K562 (cell line): ENCODE data around the gene SIRPB1.

Experiments used
- BRD9 ChIP-seq: fragments of 450-650 bp; IDR thresholded peaks from 2 replicates; pipeline ENCODE4 v1.6.1; 2018; ENCODE audit warnings: low read depth; ENCODE audit not compliant: partially characterized antibody
- EZH2 ChIP-seq: IDR thresholded peaks from 2 replicates; pipeline ENCODE4 v1.6.1; 2012; ENCODE audit warnings: low read depth, mild to moderate bottlenecking, inconsistent platforms, low read length, borderline replicate concordance
- SIN3A ChIP-seq, 2 experiments: fragments of 150-350 bp in 1 of 2; IDR thresholded peaks; 2 replicates each; pipeline ENCODE4 v1.6.1; 2011 to 2016; ENCODE audit warnings: borderline replicate concordance in 2 of 2, low read depth in 2 of 2, low read length in 2 of 2, mild to moderate bottlenecking in 2 of 2, moderate library complexity in 2 of 2; ENCODE audit not compliant: control insufficient read depth in 1 of 2
- SMAD1 ChIP-seq: fragments of 150-350 bp; IDR thresholded peaks from 2 replicates; pipeline ENCODE4 v1.6.1; 2014; ENCODE audit warnings: low read length, low read depth; ENCODE audit not compliant: partially characterized antibody
- TAL1 ChIP-seq: fragments of 450-650 bp; IDR thresholded peaks from 2 replicates; pipeline ENCODE4 v1.6.1; 2016; ENCODE audit warnings: mild to moderate bottlenecking
- ZNF274 ChIP-seq: IDR thresholded peaks from 2 replicates; pipeline ENCODE4 v1.6.1; 2011; ENCODE audit warnings: low read depth, mild to moderate bottlenecking, low read length, moderate library complexity, borderline replicate concordance
- TF ChIP-seq, protein P1 (sequence below): fragments of 250-450 bp; sonication (Bioruptor Pico); IDR thresholded peaks from 2 replicates; pipeline ENCODE4 v1.5.0; 2020; ENCODE audit warnings: mild to moderate bottlenecking, borderline replicate concordance

DNA sequence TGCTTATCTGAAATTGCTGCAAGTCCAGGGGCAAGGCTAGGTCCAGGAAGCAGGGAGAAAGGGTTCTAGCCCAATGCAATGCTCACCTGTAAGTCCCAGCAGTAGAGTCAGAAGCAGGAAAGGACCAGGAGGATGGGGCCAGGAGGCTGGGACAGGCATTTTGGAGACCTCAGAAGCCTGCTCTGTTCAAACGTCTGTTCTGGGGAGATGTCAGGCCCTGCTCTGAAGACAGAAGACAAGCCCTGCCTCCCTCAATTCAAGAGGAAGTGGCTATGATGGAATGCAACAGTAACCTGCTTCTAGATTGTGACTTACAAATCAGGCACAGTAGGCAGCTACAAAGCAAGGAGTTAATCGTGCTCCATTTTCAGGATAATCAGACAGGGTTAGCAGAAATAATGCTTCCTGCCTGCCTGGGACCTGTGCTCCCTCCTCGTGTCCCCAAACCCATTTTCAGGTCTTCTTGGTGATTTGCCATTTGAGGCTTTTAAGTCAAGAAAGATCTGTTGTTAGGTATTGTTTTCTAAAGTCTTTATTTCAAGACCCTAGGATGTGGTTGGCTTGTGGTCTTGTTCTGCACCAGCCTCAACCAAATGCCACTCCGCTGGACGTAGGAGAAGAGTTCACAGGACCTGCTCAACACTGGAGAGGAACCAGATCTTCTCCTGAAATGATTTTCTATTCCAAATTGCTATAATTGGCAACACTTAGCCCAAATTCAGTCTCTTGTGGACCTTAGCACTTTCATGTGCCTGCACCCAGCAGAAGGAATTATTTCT lies 37.9 kb upstream of the SIRPB1 start, which contains the start of gene SIRPG:
- TF ChIP-seq ZNF274 (no peak), TAL1 (no peak), SMAD1 (no peak), SIN3A (IDR thresholded peaks at IDR 0.05; ENCODE audit: borderline replicate concordance in 2 of 2, control insufficient read depth in 1 of 2, low read depth in 2 of 2, low read length in 2 of 2) (no peak), BRD9 (no peak), EZH2 (no peak)
- TF ChIP-seq, protein P1, sequence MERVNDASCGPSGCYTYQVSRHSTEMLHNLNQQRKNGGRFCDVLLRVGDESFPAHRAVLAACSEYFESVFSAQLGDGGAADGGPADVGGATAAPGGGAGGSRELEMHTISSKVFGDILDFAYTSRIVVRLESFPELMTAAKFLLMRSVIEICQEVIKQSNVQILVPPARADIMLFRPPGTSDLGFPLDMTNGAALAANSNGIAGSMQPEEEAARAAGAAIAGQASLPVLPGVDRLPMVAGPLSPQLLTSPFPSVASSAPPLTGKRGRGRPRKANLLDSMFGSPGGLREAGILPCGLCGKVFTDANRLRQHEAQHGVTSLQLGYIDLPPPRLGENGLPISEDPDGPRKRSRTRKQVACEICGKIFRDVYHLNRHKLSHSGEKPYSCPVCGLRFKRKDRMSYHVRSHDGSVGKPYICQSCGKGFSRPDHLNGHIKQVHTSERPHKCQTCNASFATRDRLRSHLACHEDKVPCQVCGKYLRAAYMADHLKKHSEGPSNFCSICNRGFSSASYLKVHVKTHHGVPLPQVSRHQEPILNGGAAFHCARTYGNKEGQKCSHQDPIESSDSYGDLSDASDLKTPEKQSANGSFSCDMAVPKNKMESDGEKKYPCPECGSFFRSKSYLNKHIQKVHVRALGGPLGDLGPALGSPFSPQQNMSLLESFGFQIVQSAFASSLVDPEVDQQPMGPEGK, result no peak
